ENCODE data around the gene RNPS1. TPM values are rescaled to one million over a fixed set of nuclear protein-coding genes. Genes with fewer than 3 reads are reported as not detected.
"Not testable (repeated sequence)": the region's sequence is repeated elsewhere in the genome, so short reads cannot be mapped to it uniquely, and the experiment has no call there.

RNPS1 gene
- total RNA-seq, 1 experiment from 2014 or later: 101 TPM

DNA sequence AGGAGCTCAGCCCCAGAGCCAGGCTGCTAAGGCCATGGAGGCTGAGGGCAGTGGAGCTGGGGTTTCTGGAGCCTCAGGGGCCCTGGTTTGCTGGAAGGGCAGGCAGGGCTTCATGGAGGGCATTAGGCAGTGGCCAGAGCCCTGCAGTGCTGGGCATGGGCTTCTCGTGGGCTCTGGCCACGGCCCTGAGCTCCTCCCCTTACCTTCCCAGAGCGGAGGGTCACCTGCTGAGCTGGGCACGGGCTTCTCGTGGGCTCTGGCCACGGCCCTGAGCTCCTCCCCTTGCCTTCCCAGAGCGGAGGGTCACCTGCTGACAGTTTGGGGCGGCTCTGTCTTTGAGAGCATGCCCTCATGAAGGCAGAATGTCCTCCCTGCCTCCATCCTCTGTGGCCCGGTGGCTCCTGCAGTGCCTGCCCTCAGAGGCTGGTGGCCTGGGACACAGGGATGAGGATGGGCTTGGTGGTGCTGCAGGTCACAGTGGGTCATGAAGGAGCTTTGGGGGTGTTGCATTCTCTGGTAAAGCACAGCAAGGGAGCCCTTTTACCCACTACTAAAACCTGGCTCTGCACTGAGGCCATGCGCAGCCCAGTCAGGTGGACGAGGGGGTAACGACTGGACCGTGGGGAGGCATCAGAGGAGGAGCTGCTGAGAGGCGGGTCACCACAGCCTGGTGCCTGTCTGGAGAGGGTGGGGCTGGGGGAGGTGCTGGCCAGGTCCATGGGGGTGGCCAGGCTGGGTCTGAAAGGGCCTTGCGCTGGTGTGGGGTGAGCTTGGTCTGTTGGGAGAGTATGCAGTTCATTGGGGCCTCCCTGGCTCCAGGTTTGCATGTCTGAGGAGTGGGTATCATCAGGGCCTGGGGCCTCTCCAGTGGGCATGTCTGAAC lies 2.9 kb upstream of the RNPS1 start:
- DNase-seq (ENCODE audit: low read depth, low spot score): no peak
- in situ Hi-C loops (cut with HindIII; ENCODE audit: low pct_unique_long_range_greater_than_20kb, low sequenced_read_pairs): no loop called here

DNA sequence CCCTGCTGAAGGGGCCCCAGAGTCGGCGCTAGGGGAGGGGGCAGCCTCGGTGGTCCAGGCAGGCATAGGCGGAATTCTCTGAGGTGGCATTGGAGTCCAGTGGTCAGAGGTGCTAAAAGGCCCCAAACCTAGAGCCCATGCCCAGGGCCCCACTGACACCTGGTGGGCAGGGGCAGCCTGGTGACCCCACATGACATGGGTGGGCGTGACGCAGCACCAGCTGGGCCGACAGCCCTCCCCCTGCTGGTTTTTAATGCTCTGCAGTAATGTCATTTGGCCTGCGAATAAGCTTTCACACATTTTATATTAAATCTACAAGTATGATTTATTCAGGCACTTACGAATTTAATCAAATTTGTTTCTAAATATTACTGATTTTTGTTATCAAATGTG lies 2.1 kb upstream of the RNPS1 start:
- no peak for DNase-seq (ENCODE audit: low read depth, low spot score)
- in situ Hi-C loops (cut with HindIII; ENCODE audit: low pct_unique_long_range_greater_than_20kb, low sequenced_read_pairs): no loop called here

DNA sequence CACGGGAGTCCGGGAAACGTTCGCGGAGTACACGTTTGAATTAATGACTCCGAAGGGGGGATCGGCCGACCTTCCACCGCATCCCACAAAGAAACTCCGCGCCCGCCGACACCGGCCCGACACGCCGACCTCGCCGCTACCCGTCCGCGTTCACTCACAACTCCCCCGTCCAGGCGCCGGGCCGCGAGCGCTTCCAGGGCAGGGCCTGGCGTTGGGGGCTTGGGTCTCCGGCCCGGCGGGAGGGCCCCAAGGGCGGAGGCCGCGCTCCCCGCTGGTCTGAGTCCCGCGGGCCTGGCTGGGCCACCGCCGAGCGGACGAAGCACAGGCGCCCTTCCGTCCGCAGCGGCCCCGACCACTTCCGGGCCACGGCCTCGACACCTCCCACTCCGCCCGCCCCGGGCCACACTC lies 417 bp downstream of the RNPS1 start:
- in situ Hi-C loops (cut with HindIII; ENCODE audit: low pct_unique_long_range_greater_than_20kb, low sequenced_read_pairs); DNase-seq (ENCODE audit: low read depth, low spot score): not testable (repeated sequence)

- DNase-seq (ENCODE audit: low read depth, low spot score); in situ Hi-C loops (cut with HindIII; ENCODE audit: low pct_unique_long_range_greater_than_20kb, low sequenced_read_pairs): not testable (repeated sequence)
Measured at GRCh38 chr16:2266887-2267286, 1.0 kb downstream of the RNPS1 start.

DNA sequence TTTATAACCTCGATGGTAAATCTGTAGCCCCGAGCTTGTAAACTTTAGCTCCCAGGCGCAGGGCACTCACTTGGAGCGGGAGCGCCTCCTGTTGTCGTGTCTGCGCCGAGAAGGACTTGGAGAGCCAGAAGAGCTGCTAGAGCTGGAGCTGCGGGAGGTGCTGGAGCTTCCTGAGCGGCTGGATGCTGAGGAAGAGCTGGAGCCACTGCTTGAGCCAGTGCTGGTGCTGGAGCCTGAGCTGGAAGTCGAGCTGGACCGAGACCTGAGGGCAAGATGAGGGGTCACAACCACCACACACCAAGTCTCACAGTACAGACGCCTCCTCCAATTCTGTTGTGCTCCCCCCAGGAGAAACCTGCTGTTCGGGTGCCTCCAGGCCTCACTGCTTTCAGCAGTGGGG lies 4.9 kb downstream of the RNPS1 start:
- in situ Hi-C loops (cut with HindIII; ENCODE audit: low pct_unique_long_range_greater_than_20kb, low sequenced_read_pairs); DNase-seq (ENCODE audit: low read depth, low spot score): not testable (repeated sequence)

DNA sequence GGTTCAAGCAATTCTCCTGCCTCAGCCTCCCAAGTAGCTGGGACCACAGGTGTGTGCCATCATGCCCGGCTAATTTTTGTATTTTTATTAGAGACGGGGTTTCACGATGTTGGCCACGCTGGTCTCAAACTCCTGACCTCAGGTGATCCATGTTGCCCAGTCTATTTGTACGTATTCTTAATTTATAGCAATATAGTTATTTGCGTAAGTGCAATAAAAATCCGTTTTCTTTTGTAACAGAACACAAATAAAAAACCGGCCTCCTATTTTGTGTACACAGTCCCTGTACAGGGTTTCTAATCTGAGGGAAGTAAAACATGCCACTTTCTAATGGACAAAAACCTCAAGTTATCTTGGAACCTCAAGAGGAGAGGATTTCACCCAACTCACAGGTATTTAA lies 7.7 kb downstream of the RNPS1 start:
- in situ Hi-C loops (cut with HindIII; ENCODE audit: low pct_unique_long_range_greater_than_20kb, low sequenced_read_pairs): no loop called here
- DNase-seq (ENCODE audit: low read depth, low spot score): no peak

- in situ Hi-C loops (cut with HindIII; ENCODE audit: low pct_unique_long_range_greater_than_20kb, low sequenced_read_pairs); DNase-seq (ENCODE audit: low read depth, low spot score): not testable (repeated sequence)
Measured at GRCh38 chr16:2258530-2258929, 9.4 kb downstream of the RNPS1 start.

GRCh38 chr16:2257726-2258125 lies 10.2 kb downstream of the RNPS1 start:
- in situ Hi-C loops (cut with HindIII; ENCODE audit: low pct_unique_long_range_greater_than_20kb, low sequenced_read_pairs): no loop called here
- no peak for DNase-seq (ENCODE audit: low read depth, low spot score)

GRCh38 chr16:2256531-2257140 lies 11.3 kb downstream of the RNPS1 start:
- DNase-seq (ENCODE audit: low read depth, low spot score): no peak

GRCh38 chr16:2253293-2253692 lies 14.6 kb downstream of the RNPS1 start:
- in situ Hi-C loops (cut with HindIII; ENCODE audit: low pct_unique_long_range_greater_than_20kb, low sequenced_read_pairs): no loop called here
- DNase-seq (ENCODE audit: low read depth, low spot score): no peak

More at GRCh38 chr16:2256531-2257140, 11.3 kb downstream of the RNPS1 start:
- in situ Hi-C loops (cut with HindIII; ENCODE audit: low pct_unique_long_range_greater_than_20kb, low sequenced_read_pairs): no loop called here

- no peak for DNase-seq (ENCODE audit: low read depth, low spot score)
- in situ Hi-C loops (cut with HindIII; ENCODE audit: low pct_unique_long_range_greater_than_20kb, low sequenced_read_pairs): no loop called here
Measured at GRCh38 chr16:2252806-2253148, 15.1 kb downstream of the RNPS1 start.

DNA sequence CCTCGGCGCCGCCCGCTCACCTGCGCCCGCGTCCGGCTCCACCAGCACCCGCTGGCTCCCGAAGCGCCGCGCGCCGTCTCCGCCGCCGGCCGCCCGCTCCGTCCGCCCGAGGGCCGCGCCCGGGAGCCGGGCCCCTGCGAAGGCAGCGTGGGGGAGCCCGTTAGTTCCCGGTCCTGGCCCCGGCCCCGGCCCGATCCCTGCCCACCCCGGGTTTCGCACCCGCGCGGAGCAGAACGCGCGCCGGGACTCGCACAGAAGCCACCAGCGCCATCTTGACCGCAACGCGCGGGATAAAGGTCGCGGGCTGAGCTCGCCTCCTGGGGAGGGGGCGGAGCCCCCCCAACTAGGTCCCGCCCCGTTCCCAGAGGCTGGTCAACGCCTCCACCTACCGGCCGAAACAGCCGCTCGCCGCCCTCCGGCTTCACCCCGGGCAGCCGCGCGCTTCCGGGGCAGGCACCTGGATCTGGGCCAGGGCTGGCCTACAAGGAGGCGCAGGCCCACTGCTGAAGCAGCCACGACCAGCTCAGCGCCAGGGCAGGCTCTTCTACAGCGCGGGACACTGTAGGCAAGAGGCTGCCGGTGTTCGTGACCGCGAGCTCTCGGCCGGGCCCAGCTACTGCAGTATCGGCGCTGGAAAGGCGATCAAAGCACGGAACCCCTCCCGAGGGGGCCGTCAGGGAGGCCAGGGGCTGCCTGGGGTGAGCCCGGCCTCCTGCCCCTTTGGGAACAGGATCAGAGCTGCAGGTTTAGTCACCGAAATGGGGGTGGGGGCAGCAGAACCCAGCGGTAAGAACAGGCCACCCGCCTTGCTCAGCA lies 16.4 kb downstream of the RNPS1 start, which contains the start of gene ECI1:
Gene ECI1 (minus strand): TSS at position 292 of the 816 bp plus-strand sequence. CDS start 21 bp downstream, at position 271.
- in situ Hi-C loops (cut with HindIII; ENCODE audit: low pct_unique_long_range_greater_than_20kb, low sequenced_read_pairs): no loop called here
- DNase-seq (ENCODE audit: low read depth, low spot score): peak; percentile 88

- in situ Hi-C loops (cut with HindIII; ENCODE audit: low pct_unique_long_range_greater_than_20kb, low sequenced_read_pairs): no loop called here
- peak; percentile 13 for DNase-seq (ENCODE audit: low read depth, low spot score)
Measured at GRCh38 chr16:2250652-2251295, 17.2 kb downstream of the RNPS1 start.

- in situ Hi-C loops (cut with HindIII; ENCODE audit: low pct_unique_long_range_greater_than_20kb, low sequenced_read_pairs): no loop called here
- no peak for DNase-seq (ENCODE audit: low read depth, low spot score)
Measured at GRCh38 chr16:2246301-2246885, 21.5 kb downstream of the RNPS1 start.

GRCh38 chr16:2244926-2245795 lies 22.8 kb downstream of the RNPS1 start:
- in situ Hi-C loops (cut with HindIII; ENCODE audit: low pct_unique_long_range_greater_than_20kb, low sequenced_read_pairs): no loop called here

DNA sequence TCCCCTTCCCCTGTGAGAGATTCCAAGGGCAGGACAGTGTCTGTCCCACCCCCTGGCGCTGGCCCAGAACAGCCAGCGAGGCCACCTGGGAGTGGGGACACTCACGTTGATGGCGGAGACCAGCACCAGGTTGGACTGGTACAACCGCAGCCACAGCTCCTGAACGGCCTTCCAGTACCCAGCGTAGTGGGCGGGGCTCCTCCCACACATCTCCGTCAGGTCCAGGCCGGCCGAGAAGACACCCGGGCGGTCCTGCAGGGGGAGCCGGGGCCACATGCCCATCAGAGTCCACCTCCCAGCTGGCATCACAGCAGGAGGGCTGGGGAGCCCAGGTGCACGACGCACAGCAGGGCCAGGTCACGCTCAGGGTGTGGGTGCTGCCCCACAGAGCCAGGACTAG lies 23.6 kb downstream of the RNPS1 start:
- in situ Hi-C loops (cut with HindIII; ENCODE audit: low pct_unique_long_range_greater_than_20kb, low sequenced_read_pairs): no loop called here
- DNase-seq (ENCODE audit: low read depth, low spot score): no peak

More at GRCh38 chr16:2244926-2245795, 22.8 kb downstream of the RNPS1 start:
- no peak for DNase-seq (ENCODE audit: low read depth, low spot score)
